CD14-positive monocyte (primary cell): ENCODE results near the gene STPG3. TPM values are rescaled to one million over a fixed set of nuclear protein-coding genes. Genes with fewer than 3 reads are reported as not detected.

Experiments
- DNase-seq, 3 donors: peaks; one replicate each; pipeline ENCODE4 v3.0.0-alpha.2; 2011 to 2022
- H2AFZ ChIP-seq: 2 replicates; pipeline ENCODE4 v1.6.0; 2012; ENCODE audit warnings: mild to moderate bottlenecking, low read depth, low read length, inconsistent platforms; ENCODE audit not compliant: insufficient read depth, poor library complexity, severe bottlenecking
- H3K27ac ChIP-seq, 2 donors: 1 replicate in 1 of 2; 2 replicates in 1 of 2; pipeline ENCODE4 v1.5.1; 2012 to 2013; ENCODE audit warnings: low read length in 2 of 2, control low read depth in 1 of 2, inconsistent platforms in 1 of 2, low read depth in 1 of 2, mild to moderate bottlenecking in 1 of 2
- H3K27me3 ChIP-seq, 2 donors: one replicate each; pipeline versions ENCODE4 v1.6.0 to v1.6.1; 2011 to 2013; ENCODE audit warnings: low read length in 2 of 2; ENCODE audit not compliant: control insufficient read depth in 2 of 2, insufficient read depth in 2 of 2
- H3K36me3 ChIP-seq, 2 donors: replicated peaks in 1 of 2; 1 replicate in 1 of 2; 2 replicates in 1 of 2; pipeline versions ENCODE4 v1.5.1 to v1.6.1; 2012 to 2013; ENCODE audit warnings: low read length in 2 of 2, control low read depth in 1 of 2, inconsistent platforms in 1 of 2, mild to moderate bottlenecking in 1 of 2; ENCODE audit not compliant: insufficient read depth in 2 of 2, control insufficient read depth in 1 of 2
- H3K4me1 ChIP-seq, 2 donors: 1 replicate in 1 of 2; 2 replicates in 1 of 2; pipeline versions ENCODE4 v1.5.1 to v1.6.1; 2012 to 2013; ENCODE audit warnings: low read length in 2 of 2, control low read depth in 1 of 2, inconsistent platforms in 1 of 2, mild to moderate bottlenecking in 1 of 2, moderate library complexity in 1 of 2; ENCODE audit not compliant: insufficient read depth in 2 of 2, control insufficient read depth in 1 of 2
- H3K4me2 ChIP-seq: replicated peaks from 2 replicates; pipeline ENCODE3; 2012; ENCODE audit warnings: low read length, moderate library complexity, mild to moderate bottlenecking; ENCODE audit not compliant: poor library complexity, severe bottlenecking; ENCODE audit errors: extremely low read depth
- H3K4me3 ChIP-seq, 3 experiments: fragments of 200-600 bp in 1 of 3; sonication (generic) in 1 of 3; replicated peaks in 1 of 3; 1 replicate in 2 of 3; 2 replicates in 1 of 3; pipeline ENCODE4 v1.5.1; 2011 to 2013; ENCODE audit warnings: low read length in 3 of 3, mild to moderate bottlenecking in 3 of 3, control low read depth in 2 of 3, low read depth in 2 of 3, inconsistent platforms in 1 of 3, moderate library complexity in 1 of 3
- H3K79me2 ChIP-seq: 2 replicates; pipeline ENCODE4 v1.6.0; 2012; ENCODE audit warnings: mild to moderate bottlenecking, control low read depth, inconsistent platforms, low read length, moderate library complexity; ENCODE audit not compliant: insufficient read depth
- H3K9ac ChIP-seq: 2 replicates; pipeline ENCODE4 v1.6.0; 2017; ENCODE audit warnings: low read length, mild to moderate bottlenecking; ENCODE audit not compliant: insufficient read depth, poor library complexity, severe bottlenecking
- H3K9me3 ChIP-seq, 2 donors: replicated peaks in 1 of 2; 1 replicate in 1 of 2; 2 replicates in 1 of 2; pipeline versions ENCODE4 v1.5.1 to v1.6.1; 2012 to 2013; ENCODE audit warnings: low read length in 2 of 2, control low read depth in 1 of 2; ENCODE audit not compliant: control insufficient read depth in 1 of 2, insufficient read depth in 1 of 2
- H4K20me1 ChIP-seq: 2 replicates; pipeline ENCODE4 v1.6.0; 2012; ENCODE audit warnings: mild to moderate bottlenecking, low read length, control low read depth, moderate library complexity; ENCODE audit not compliant: insufficient read depth
- H3K27ac Mint-ChIP-seq, 7 donors: one replicate each; pipeline ENCODE4 v1.8.0; 2020; ENCODE audit warnings: mild to moderate bottlenecking in 7 of 7, mixed read lengths in 7 of 7, moderate library complexity in 6 of 7, inconsistent platforms in 2 of 7
- H3K27me3 Mint-ChIP-seq, 3 donors: one replicate each; pipeline ENCODE4 v1.8.0; 2021 to 2022; ENCODE audit warnings: low read depth in 3 of 3, mild to moderate bottlenecking in 3 of 3, mixed read lengths in 3 of 3, moderate library complexity in 3 of 3, inconsistent platforms in 1 of 3
- H3K36me3 Mint-ChIP-seq, 2 donors: one replicate each; pipeline ENCODE4 v1.8.0; 2020; ENCODE audit warnings: mixed read lengths in 2 of 2, inconsistent platforms in 1 of 2, mild to moderate bottlenecking in 1 of 2
- H3K4me1 Mint-ChIP-seq: one replicate; pipeline ENCODE4 v1.8.0; 2020; ENCODE audit warnings: mild to moderate bottlenecking, mixed read lengths
- H3K4me3 Mint-ChIP-seq, 2 donors: one replicate each; pipeline ENCODE4 v1.8.0; 2020; ENCODE audit warnings: mild to moderate bottlenecking in 2 of 2, mixed read lengths in 2 of 2, moderate library complexity in 1 of 2
- H3K9me3 Mint-ChIP-seq, 7 donors: one replicate each; pipeline ENCODE4 v1.8.0; 2020 to 2022; ENCODE audit warnings: mixed read lengths in 7 of 7, mild to moderate bottlenecking in 6 of 7, moderate library complexity in 6 of 7, inconsistent platforms in 2 of 7
- WGBS: methylation state at CpG from one replicate; pipeline ENCODE4 v1.1.5; 2013; ENCODE audit warnings: missing lambda C conversion rate; ENCODE audit not compliant: insufficient coverage; 5-methylcytosine and 5-hydroxymethylcytosine counted together
- intact Hi-C, 2 donors: fragments of 100-400 bp; cut with micrococcal nuclease; formaldehyde crosslinking; loops; one replicate each; pipeline versions ENCODE4 v1.15.0 to v1.15.1; 2023
- polyA plus RNA-seq, 3 donors: library from polyadenylated mRNA; depleted of rRNA in 1 of 3; unstranded in 2 of 3; stranded (reverse) in 1 of 3; fragments of 300-500 nt in 2 of 3; fragments of >200 nt in 1 of 3; fragmentation: Illumina TruSeq in 2 of 3; gene quantifications; 1 replicate in 2 of 3; 2 replicates in 1 of 3; pipeline ENCODE4 v1.2.3, GENCODE V29; 2012 to 2021
- TF ChIP-seq, protein P1 (sequence below): fragments of 200-600 bp; IDR thresholded peaks from one replicate; pipeline ENCODE4 v1.8.0; 2022; ENCODE audit warnings: antibody characterized with exemption, mild to moderate bottlenecking

The STPG3 gene
- polyA plus RNA-seq, 3 donors = not detected

DNA sequence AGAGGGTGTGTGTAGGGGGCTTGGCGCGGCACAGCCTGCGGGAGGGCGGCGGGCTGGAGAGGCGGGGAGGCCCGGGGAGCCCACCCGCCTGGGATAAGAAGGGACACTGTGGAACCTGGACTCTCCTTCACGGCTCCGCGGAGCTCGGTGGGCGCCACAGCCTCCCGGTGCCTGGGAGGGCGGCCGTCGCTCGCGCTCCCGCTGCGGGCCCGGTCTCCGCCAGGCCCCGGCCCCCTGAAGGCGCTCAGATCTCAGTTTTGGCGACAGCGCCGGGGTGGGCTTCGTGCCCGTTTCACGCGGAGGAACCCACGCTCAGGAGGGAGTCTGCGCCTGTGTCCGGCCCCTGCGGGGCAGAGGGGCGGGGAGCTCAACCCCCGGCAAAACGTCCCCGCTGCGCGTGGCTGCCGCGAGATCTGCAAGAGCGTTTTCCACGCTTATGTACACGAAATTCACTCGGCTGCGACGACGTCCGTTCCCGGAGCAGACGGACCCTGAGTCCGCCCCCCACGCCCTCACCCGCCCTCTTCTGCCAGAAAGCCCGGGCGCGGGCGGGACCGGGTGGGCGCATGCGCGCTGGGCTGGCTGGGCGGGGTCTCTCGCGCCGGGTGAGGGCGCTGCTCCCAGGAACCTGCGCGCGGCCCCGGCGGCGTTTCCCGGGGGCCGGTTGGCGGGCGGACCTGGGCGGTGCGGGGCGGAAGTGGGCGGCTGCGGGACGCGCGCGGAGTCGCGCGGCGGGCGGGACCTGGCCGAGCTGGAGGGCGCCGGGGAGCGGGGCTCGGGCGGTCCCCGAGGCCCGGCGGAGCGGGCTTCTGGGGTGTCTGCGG is 3.8 kb downstream of the STPG3 start, which contains the start of gene NELFB:
Gene NELFB (plus strand): TSS at position 704 of the 824 bp plus-strand sequence.
- H3K27ac Mint-ChIP-seq = peak within 1 kb of the TSS; percentile 46 to 91 (median 73)
- Histone ChIP-seq H2AFZ (peak within 1 kb of the TSS; percentile 97), H3K9ac (peak within 1 kb of the TSS; percentile 76), H4K20me1 (peaks cover 25% of the 10 kb centered on the region), H3K27ac (peak within 1 kb of the TSS in 1 of 2 donors; percentile 75), H3K27me3 (no peaks in the 10 kb centered on the region), H3K4me1 (peaks cover 19 to 27% of the 10 kb centered on the region in 2 donors), H3K4me2 (peak within 1 kb of the TSS; percentile 98), H3K9me3 (no peaks in the 10 kb centered on the region), H3K36me3 (peaks cover 12 to 21% of the 10 kb centered on the region in 2 donors), H3K79me2 (peaks cover 19% of the 10 kb centered on the region), H3K4me3 (peak within 1 kb of the TSS; percentile 65 to 94 (median 82))
- TF ChIP-seq, protein P1, sequence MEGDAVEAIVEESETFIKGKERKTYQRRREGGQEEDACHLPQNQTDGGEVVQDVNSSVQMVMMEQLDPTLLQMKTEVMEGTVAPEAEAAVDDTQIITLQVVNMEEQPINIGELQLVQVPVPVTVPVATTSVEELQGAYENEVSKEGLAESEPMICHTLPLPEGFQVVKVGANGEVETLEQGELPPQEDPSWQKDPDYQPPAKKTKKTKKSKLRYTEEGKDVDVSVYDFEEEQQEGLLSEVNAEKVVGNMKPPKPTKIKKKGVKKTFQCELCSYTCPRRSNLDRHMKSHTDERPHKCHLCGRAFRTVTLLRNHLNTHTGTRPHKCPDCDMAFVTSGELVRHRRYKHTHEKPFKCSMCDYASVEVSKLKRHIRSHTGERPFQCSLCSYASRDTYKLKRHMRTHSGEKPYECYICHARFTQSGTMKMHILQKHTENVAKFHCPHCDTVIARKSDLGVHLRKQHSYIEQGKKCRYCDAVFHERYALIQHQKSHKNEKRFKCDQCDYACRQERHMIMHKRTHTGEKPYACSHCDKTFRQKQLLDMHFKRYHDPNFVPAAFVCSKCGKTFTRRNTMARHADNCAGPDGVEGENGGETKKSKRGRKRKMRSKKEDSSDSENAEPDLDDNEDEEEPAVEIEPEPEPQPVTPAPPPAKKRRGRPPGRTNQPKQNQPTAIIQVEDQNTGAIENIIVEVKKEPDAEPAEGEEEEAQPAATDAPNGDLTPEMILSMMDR = no peak
- peaks cover 15 to 34% of the 10 kb centered on the region in 2 donors for H3K36me3 Mint-ChIP-seq
- WGBS = 3% methylated on average over 103 of the region's 105 CpGs
- no peaks in the 10 kb centered on the region for H3K9me3 Mint-ChIP-seq
- H3K4me3 Mint-ChIP-seq = peak within 1 kb of the TSS; percentile 88 to 95
- peak; percentile 81 to 87 (median 87) for DNase-seq
- intact Hi-C loops = loop anchor here (1.0 to 2.0 kb wide), 2 partner anchors 14 kb away; partner anchors contain the start of gene TUBB4B (in 2 of the 2)
- peaks cover 18% of the 10 kb centered on the region for H3K4me1 Mint-ChIP-seq
- H3K27me3 Mint-ChIP-seq = peaks cover 0 to 6% (median 6%) of the 10 kb centered on the region in 3 donors

DNA sequence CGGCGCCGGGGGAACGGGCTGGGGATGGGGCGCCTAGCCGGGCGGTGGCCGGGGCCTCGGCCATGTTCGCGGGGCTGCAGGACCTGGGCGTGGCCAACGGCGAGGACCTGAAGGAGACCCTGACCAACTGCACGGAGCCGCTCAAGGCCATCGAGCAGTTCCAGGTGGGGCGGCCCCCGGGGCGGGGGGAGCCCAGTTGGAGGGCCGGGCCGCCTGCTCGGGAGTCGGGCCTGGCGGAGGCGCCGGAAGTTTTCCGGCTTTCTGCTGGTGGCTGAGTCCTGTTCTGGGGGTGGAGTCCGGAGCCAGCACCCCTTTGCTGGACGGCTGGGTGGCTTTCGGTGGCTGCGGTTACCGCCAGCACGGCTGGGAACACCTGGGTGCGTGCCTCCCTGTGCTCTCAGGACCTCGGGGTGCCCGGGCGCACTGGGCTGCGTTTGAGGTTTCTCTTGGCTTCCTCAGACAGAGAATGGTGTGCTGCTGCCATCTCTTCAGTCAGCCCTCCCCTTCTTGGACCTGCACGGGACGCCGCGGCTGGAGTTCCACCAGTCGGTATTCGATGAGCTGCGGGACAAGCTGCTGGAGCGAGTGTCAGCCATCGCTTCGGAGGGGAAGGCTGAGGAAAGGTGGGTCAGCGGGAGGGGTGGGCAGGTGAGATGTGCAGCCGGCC is 4.5 kb downstream of the STPG3 start:
- peak overlapping the region in 1 of 2 donors; percentile 75 for H3K27ac ChIP-seq
- H3K9me3 Mint-ChIP-seq = no peaks in the 10 kb centered on the region
- H2AFZ ChIP-seq = peak overlapping the region; percentile 97
- WGBS = 2% methylated on average over 45 of the region's 51 CpGs
- intact Hi-C loops = loop anchor here (1.0 to 2.0 kb wide), 2 partner anchors 14 to 15 kb away; partner anchors contain the start of gene TUBB4B (in 2 of the 2)
- H3K9me3 ChIP-seq = no peaks in the 10 kb centered on the region
- peak overlapping the region in 4 of 7 donors; percentile 46 to 91 (median 76) for H3K27ac Mint-ChIP-seq
- peaks cover 18% of the 10 kb centered on the region for H3K4me1 Mint-ChIP-seq
- peaks cover 25% of the 10 kb centered on the region for H4K20me1 ChIP-seq
- no peaks in the 10 kb centered on the region for H3K27me3 ChIP-seq
- H3K36me3 Mint-ChIP-seq = peaks cover 15 to 34% of the 10 kb centered on the region in 2 donors
- peaks cover 0 to 6% (median 6%) of the 10 kb centered on the region in 3 donors for H3K27me3 Mint-ChIP-seq
- H3K36me3 ChIP-seq = peaks cover 12 to 21% of the 10 kb centered on the region in 2 donors
- H3K4me1 ChIP-seq = peaks cover 19 to 27% of the 10 kb centered on the region in 2 donors
- DNase-seq = no peak
- peak overlapping the region; percentile 98 for H3K4me2 ChIP-seq
- TF ChIP-seq, protein P1 = no peak
- H3K79me2 ChIP-seq = peaks cover 19% of the 10 kb centered on the region
- H3K4me3 ChIP-seq = peak overlapping the region; percentile 52 to 94 (median 80)
- peak overlapping the region; percentile 87 to 91 for H3K4me3 Mint-ChIP-seq
- peak overlapping the region; percentile 76 for H3K9ac ChIP-seq
